ENCODE data around the gene ELF2.

- TF ChIP-seq CTCF (IDR thresholded peaks at IDR 0.05; ENCODE audit: insufficient read depth, low read depth, low read length) (no peak), EZH2 (IDR thresholded peaks at IDR 0.05; ENCODE audit: insufficient read depth, low read length) (no peak)
These were observed 22.9 kb downstream of the ELF2 start for GRCh38 chr4:139154134-139154421.
